HG03521 (cell line): ENCODE measurements around the gene ACTBL2.
"Not testable (repeated sequence)": the region's sequence is repeated elsewhere in the genome, so short reads cannot be mapped to it uniquely, and the experiment has no call there.

Experiments
- ATAC-seq: cut with Tn5 transposase; IDR thresholded peaks from one replicate; pipeline ENCODE4 v1.9.1; 2021; ENCODE audit warnings: mild to moderate bottlenecking, moderate library complexity; ENCODE audit not compliant: unreplicated experiment

Gene ACTBL2

GRCh38 chr5:57482671-57483106 lies at the start of gene ACTBL2:
TSS of gene ACTBL2 (minus strand) at chr5:57482811. CDS start at chr5:57482707, 104 bp downstream.
- ATAC-seq: no peak

GRCh38 chr5:57531333-57531732 lies 48.7 kb upstream of the ACTBL2 start:
- ATAC-seq: peak; percentile 60

GRCh38 chr5:57529864-57530263 lies 47.3 kb upstream of the ACTBL2 start:
- ATAC-seq: no peak

GRCh38 chr5:57527870-57528269 lies 45.3 kb upstream of the ACTBL2 start:
- no peak for ATAC-seq

GRCh38 chr5:57524348-57525060 lies 41.9 kb upstream of the ACTBL2 start:
- no peak for ATAC-seq

- not testable (repeated sequence) for ATAC-seq
Observed at GRCh38 chr5:57522477-57522876, 39.9 kb upstream of the ACTBL2 start.

- ATAC-seq: not testable (repeated sequence)
Observed at GRCh38 chr5:57518415-57518814, 35.8 kb upstream of the ACTBL2 start.

- ATAC-seq: no peak
Observed at GRCh38 chr5:57517250-57517649, 34.6 kb upstream of the ACTBL2 start.

GRCh38 chr5:57513785-57514184 lies 31.2 kb upstream of the ACTBL2 start:
- ATAC-seq: no peak

GRCh38 chr5:57511321-57511720 lies 28.7 kb upstream of the ACTBL2 start:
- no peak for ATAC-seq

- ATAC-seq: no peak
Observed at GRCh38 chr5:57509501-57510260, 27.1 kb upstream of the ACTBL2 start.

- ATAC-seq: no peak
Observed at GRCh38 chr5:57508211-57508610, 25.6 kb upstream of the ACTBL2 start.

- no peak for ATAC-seq
Observed at GRCh38 chr5:57505272-57506200, 22.9 kb upstream of the ACTBL2 start.

- no peak for ATAC-seq
Observed at GRCh38 chr5:57504357-57504756, 21.7 kb upstream of the ACTBL2 start.

GRCh38 chr5:57503433-57503832 lies 20.8 kb upstream of the ACTBL2 start:
- no peak for ATAC-seq

GRCh38 chr5:57501414-57502201 lies 19.0 kb upstream of the ACTBL2 start:
- ATAC-seq: no peak

GRCh38 chr5:57499262-57500050 lies 16.8 kb upstream of the ACTBL2 start:
- peak; percentile 85 for ATAC-seq

GRCh38 chr5:57497733-57498132 lies 15.1 kb upstream of the ACTBL2 start:
- ATAC-seq: no peak

- ATAC-seq: no peak
Observed at GRCh38 chr5:57495285-57496086, 12.9 kb upstream of the ACTBL2 start.
